AG09309 (cell line): ENCODE measurements around the gene ANKS1A.

Experiments
- DNase-seq: peaks from one replicate; pipeline ENCODE4 v3.0.0-alpha.2; 2010; ENCODE audit warnings: low read depth
- H3K4me3 ChIP-seq: 2 replicates; pipeline ENCODE4 v1.5.1; 2011; ENCODE audit warnings: mild to moderate bottlenecking, low read depth, low read length, moderate library complexity; ENCODE audit not compliant: control insufficient read depth
- CTCF ChIP-seq: IDR thresholded peaks from 2 replicates; pipeline ENCODE4 v1.5.1; 2011; ENCODE audit warnings: mild to moderate bottlenecking, low read depth, low read length, inconsistent platforms; ENCODE audit not compliant: insufficient read depth, control insufficient read depth; ENCODE audit errors: missing control alignments

ANKS1A gene

GRCh38 chr6:35050757-35051330 is 161.8 kb downstream of the ANKS1A start:
- H3K4me3 ChIP-seq = no peak overlapping the region
- no peak for DNase-seq
- no peak for TF ChIP-seq CTCF

- H3K4me3 ChIP-seq = no peak overlapping the region
- no peak for TF ChIP-seq CTCF
- DNase-seq = no peak
These were observed 162.3 kb downstream of the ANKS1A start for GRCh38 chr6:35051396-35051795.

GRCh38 chr6:35051997-35052583 is 163.0 kb downstream of the ANKS1A start:
- TF ChIP-seq CTCF = no peak
- no peak for DNase-seq
- no peak overlapping the region for H3K4me3 ChIP-seq

- no peak for TF ChIP-seq CTCF
- H3K4me3 ChIP-seq = no peak overlapping the region
- no peak for DNase-seq
These were observed 163.9 kb downstream of the ANKS1A start for GRCh38 chr6:35052694-35053565.

- no peak for TF ChIP-seq CTCF
These were observed 164.6 kb downstream of the ANKS1A start for GRCh38 chr6:35053701-35054100.

GRCh38 chr6:35054106-35054742 is 165.2 kb downstream of the ANKS1A start:
- no peak for TF ChIP-seq CTCF
- H3K4me3 ChIP-seq = no peak overlapping the region
- no peak for DNase-seq

More at GRCh38 chr6:35053701-35054100, 164.6 kb downstream of the ANKS1A start:
- DNase-seq = no peak
- H3K4me3 ChIP-seq = no peak overlapping the region
